Sigmoid colon (tissue), 7 donors: ENCODE results near the gene KCTD17. TPM values are rescaled to one million over a fixed set of nuclear protein-coding genes. Genes with fewer than 3 reads are reported as not detected.

Source experiments
- DNase-seq: peaks from one replicate; pipeline ENCODE4 v3.0.0-alpha.2; 2019
- H3K27ac ChIP-seq, 4 donors: fragments of 200-600 bp; sonication (generic); one replicate each; pipeline ENCODE4 v1.5.1; 2016 to 2019; ENCODE audit warnings: mild to moderate bottlenecking in 1 of 4
- H3K27me3 ChIP-seq, 3 donors: fragments of 200-600 bp; sonication (generic); one replicate each; pipeline ENCODE4 v1.5.1; 2019; ENCODE audit warnings: mild to moderate bottlenecking in 1 of 3
- H3K36me3 ChIP-seq, 4 donors: fragments of 200-600 bp; sonication (generic); one replicate each; pipeline ENCODE4 v1.5.1; 2016 to 2019
- H3K4me1 ChIP-seq, 4 donors: fragments of 200-600 bp; sonication (generic); one replicate each; pipeline ENCODE4 v1.5.1; 2017 to 2019
- H3K4me3 ChIP-seq, 4 donors: fragments of 200-600 bp; sonication (generic); one replicate each; pipeline ENCODE4 v1.5.1; 2017 to 2019; ENCODE audit warnings: mild to moderate bottlenecking in 2 of 4, moderate library complexity in 1 of 4
- H3K9me3 ChIP-seq, 4 donors: fragments of 200-600 bp in 3 of 4; sonication (generic) in 3 of 4; one replicate each; pipeline versions ENCODE4 v1.5.1 to v1.6.1; 2013 to 2019
- EP300 ChIP-seq, 4 donors: sonication (generic); formaldehyde crosslinking; IDR thresholded peaks; one replicate each; pipeline ENCODE4 v1.6.1; 2017; ENCODE audit warnings: antibody characterized with exemption in 4 of 4
- POLR2A ChIP-seq, 2 donors: fragments of 450-650 bp; IDR thresholded peaks; one replicate each; pipeline ENCODE4 v1.6.1; 2016; ENCODE audit warnings: antibody characterized with exemption in 2 of 2, mild to moderate bottlenecking in 2 of 2, moderate library complexity in 2 of 2
- POLR2AphosphoS5 ChIP-seq, 4 donors: sonication (generic); formaldehyde crosslinking; IDR thresholded peaks; one replicate each; pipeline ENCODE4 v1.6.1; 2017; ENCODE audit warnings: antibody characterized with exemption in 4 of 4
- WGBS, 2 donors: extraction: QIAGEN DNeasy Blood & Tissue Kit; methylation state at CpG; one replicate each; pipeline ENCODE4 v1.1.7; 2013; 5-methylcytosine and 5-hydroxymethylcytosine counted together
- intact Hi-C: fragments of 100-400 bp; cut with DNase I; formaldehyde crosslinking; loops from one replicate; pipeline ENCODE4 v1.15.1; 2023
- polyA plus RNA-seq, 3 donors: library from polyadenylated mRNA; stranded (reverse); fragments of 200-250 nt; gene quantifications; one replicate each; pipeline ENCODE4 v1.2.3, GENCODE V29; 2013
- total RNA-seq, 4 donors: library from RNA; depleted of rRNA; stranded (reverse); fragments of >200 nt; gene quantifications; one replicate each; pipeline ENCODE4 v1.1.0, GENCODE V29; 2016
- TF ChIP-seq, protein P1 (sequence below), 4 experiments: fragments of 450-650 bp in 3 of 4; fragments of 200-600 bp in 1 of 4; IDR thresholded peaks; one replicate each; pipeline ENCODE4 v1.5.1; 2016 to 2019; ENCODE audit warnings: antibody characterized with exemption in 4 of 4, mild to moderate bottlenecking in 3 of 4, moderate library complexity in 2 of 4
- donor health status: healthy with polysubstance abuse.
- donor health status: Bipolar disorder and iron deficiency.
- donor health status: healthy.

The KCTD17 gene
- total and polyA plus RNA-seq, 7 donors, result 17.8 to 55.5 (median 30.1) TPM

- H3K9me3 ChIP-seq, result no peaks in the 10 kb centered on the region
- peaks cover 4 to 42% (median 27%) of the 10 kb centered on the region in 4 donors for H3K36me3 ChIP-seq
- DNase-seq, result no peak
- WGBS, 2 donors, result 77 to 82% methylated on average over 14 of the region's 14 CpGs
- H3K4me3 ChIP-seq, result no peak overlapping the region
- H3K4me1 ChIP-seq, result no peaks in the 10 kb centered on the region
- intact Hi-C loops, result no loop called here
- no peak overlapping the region for H3K27ac ChIP-seq
- H3K27me3 ChIP-seq, result no peaks in the 10 kb centered on the region
- TF ChIP-seq POLR2AphosphoS5 (IDR thresholded peaks at IDR 0.05), result no peak
- no peak for TF ChIP-seq EP300 (IDR thresholded peaks at IDR 0.05)
- TF ChIP-seq POLR2A (IDR thresholded peaks at IDR 0.05), result no peak
- TF ChIP-seq, protein P1, sequence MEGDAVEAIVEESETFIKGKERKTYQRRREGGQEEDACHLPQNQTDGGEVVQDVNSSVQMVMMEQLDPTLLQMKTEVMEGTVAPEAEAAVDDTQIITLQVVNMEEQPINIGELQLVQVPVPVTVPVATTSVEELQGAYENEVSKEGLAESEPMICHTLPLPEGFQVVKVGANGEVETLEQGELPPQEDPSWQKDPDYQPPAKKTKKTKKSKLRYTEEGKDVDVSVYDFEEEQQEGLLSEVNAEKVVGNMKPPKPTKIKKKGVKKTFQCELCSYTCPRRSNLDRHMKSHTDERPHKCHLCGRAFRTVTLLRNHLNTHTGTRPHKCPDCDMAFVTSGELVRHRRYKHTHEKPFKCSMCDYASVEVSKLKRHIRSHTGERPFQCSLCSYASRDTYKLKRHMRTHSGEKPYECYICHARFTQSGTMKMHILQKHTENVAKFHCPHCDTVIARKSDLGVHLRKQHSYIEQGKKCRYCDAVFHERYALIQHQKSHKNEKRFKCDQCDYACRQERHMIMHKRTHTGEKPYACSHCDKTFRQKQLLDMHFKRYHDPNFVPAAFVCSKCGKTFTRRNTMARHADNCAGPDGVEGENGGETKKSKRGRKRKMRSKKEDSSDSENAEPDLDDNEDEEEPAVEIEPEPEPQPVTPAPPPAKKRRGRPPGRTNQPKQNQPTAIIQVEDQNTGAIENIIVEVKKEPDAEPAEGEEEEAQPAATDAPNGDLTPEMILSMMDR (IDR thresholded peaks at IDR 0.05), result no peak
Observed at GRCh38 chr22:37030560-37031281, 20.8 kb upstream of the KCTD17 start.

GRCh38 chr22:37032134-37032534, 19.4 kb upstream of the KCTD17 start:
- H3K27me3 ChIP-seq, result peaks cover 0 to 8% (median 0%) of the 10 kb centered on the region in 3 donors
- DNase-seq, result no peak
- H3K4me3 ChIP-seq, result no peak overlapping the region
- TF ChIP-seq POLR2A (IDR thresholded peaks at IDR 0.05) (no peak), POLR2AphosphoS5 (IDR thresholded peaks at IDR 0.05) (no peak), EP300 (IDR thresholded peaks at IDR 0.05) (no peak)
- TF ChIP-seq, protein P1 (IDR thresholded peaks at IDR 0.05), result no peak
- intact Hi-C loops, result no loop called here
- H3K36me3 ChIP-seq, result peaks cover 1 to 28% (median 19%) of the 10 kb centered on the region in 4 donors
- no peaks in the 10 kb centered on the region for H3K4me1 ChIP-seq
- no peaks in the 10 kb centered on the region for H3K9me3 ChIP-seq
- no peak overlapping the region for H3K27ac ChIP-seq
- 16 to 53% methylated on average over 2 of the region's 2 CpGs for WGBS, 2 donors

DNA sequence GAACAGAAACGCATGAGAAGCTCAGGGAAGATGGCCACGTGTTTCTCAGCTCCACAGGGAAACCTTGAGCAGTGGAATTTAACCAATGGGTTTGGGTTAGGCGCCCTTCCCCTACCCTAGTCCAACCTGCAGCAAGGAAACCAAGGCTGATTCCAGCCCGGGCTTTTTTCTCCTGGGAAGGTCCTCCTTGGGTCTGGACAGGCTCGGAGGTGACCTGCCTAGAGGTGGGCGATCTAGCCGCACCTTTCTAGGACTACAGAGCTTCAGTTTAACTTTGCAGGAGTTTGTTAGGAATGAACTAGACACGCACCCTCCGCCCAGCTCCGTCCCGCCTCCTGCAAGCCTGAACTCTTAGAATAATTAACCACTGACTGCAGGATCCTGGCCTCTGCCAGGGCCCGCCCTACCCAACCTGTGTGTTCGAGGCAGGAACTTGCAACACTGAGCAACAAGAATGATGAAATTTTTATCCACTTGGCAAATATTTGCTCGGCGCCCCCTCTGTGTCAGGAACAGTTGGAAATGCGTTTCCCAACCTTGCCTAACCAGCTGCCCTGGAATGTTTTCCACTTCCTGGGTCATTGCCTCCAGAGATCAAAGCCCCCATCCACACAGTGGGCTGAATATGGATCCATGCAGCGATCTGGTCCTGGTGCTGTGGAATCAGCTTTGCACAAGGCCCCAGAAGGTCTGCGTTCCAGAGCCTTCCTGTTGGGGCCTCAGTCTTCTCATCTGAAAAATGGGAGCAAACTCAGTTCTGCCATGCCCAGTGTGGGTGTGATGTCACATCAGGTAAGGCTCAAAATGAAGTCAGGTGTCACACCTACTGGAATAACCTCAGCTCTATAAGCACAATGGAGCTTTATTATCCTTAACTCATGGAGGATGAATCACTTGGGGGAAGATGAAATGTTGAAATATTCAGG, 18.7 kb upstream of the KCTD17 start:
- no peaks in the 10 kb centered on the region for H3K9me3 ChIP-seq
- no peak for DNase-seq
- no peak overlapping the region for H3K27ac ChIP-seq
- H3K4me3 ChIP-seq, result no peak overlapping the region
- no peaks in the 10 kb centered on the region for H3K4me1 ChIP-seq
- no peak for TF ChIP-seq POLR2A (IDR thresholded peaks at IDR 0.05)
- TF ChIP-seq EP300 (IDR thresholded peaks at IDR 0.05), result no peak
- TF ChIP-seq, protein P1 (IDR thresholded peaks at IDR 0.05), result no peak
- no peak for TF ChIP-seq POLR2AphosphoS5 (IDR thresholded peaks at IDR 0.05)
- H3K27me3 ChIP-seq, result peaks cover 0 to 14% (median 2%) of the 10 kb centered on the region in 3 donors
- WGBS, 2 donors, result 14 to 63% methylated on average over 18 of the region's 18 CpGs
- H3K36me3 ChIP-seq, result peaks cover 0 to 22% (median 13%) of the 10 kb centered on the region in 4 donors
- intact Hi-C loops, result no loop called here

GRCh38 chr22:37033605-37034430, 17.7 kb upstream of the KCTD17 start:
- 67 to 84% methylated on average over 23 of the region's 23 CpGs for WGBS, 2 donors
- H3K27me3 ChIP-seq, result peaks cover 0 to 18% (median 4%) of the 10 kb centered on the region in 3 donors
- H3K36me3 ChIP-seq, result peaks cover 0 to 13% (median 9%) of the 10 kb centered on the region in 4 donors
- no peak overlapping the region for H3K27ac ChIP-seq
- H3K9me3 ChIP-seq, result no peaks in the 10 kb centered on the region
- intact Hi-C loops, result no loop called here
- no peaks in the 10 kb centered on the region for H3K4me1 ChIP-seq
- no peak for TF ChIP-seq POLR2AphosphoS5 (IDR thresholded peaks at IDR 0.05)
- H3K4me3 ChIP-seq, result no peak overlapping the region
- no peak for DNase-seq
